Ascending aorta (tissue), 2 donors: Measurements from ENCODE around the gene MYO18A. TPM values are rescaled to one million over a fixed set of nuclear protein-coding genes. Genes with fewer than 3 reads are reported as not detected.

Experiments
- DNase-seq, 2 donors: peaks; one replicate each; pipeline ENCODE4 v3.0.0-alpha.2; 2019; ENCODE audit warnings: low spot score in 2 of 2
- H3K27ac ChIP-seq, 2 donors: fragments of 200-600 bp; sonication (generic); one replicate each; pipeline ENCODE4 v1.5.1; 2016 to 2017; ENCODE audit warnings: mild to moderate bottlenecking in 1 of 2
- H3K27me3 ChIP-seq: fragments of 200-600 bp; sonication (generic); one replicate; pipeline ENCODE4 v1.5.1; 2017
- H3K36me3 ChIP-seq, 2 donors: fragments of 200-600 bp; sonication (generic); one replicate each; pipeline ENCODE4 v1.5.1; 2016
- H3K4me1 ChIP-seq, 2 donors: fragments of 200-600 bp; sonication (generic); one replicate each; pipeline ENCODE4 v1.5.1; 2016 to 2017; ENCODE audit warnings: mild to moderate bottlenecking in 1 of 2
- H3K4me3 ChIP-seq, 2 donors: fragments of 200-600 bp; sonication (generic); one replicate each; pipeline ENCODE4 v1.5.1; 2016 to 2017; ENCODE audit warnings: mild to moderate bottlenecking in 1 of 2
- H3K9me3 ChIP-seq, 2 donors: fragments of 200-600 bp; sonication (generic); one replicate each; pipeline ENCODE4 v1.5.1; 2016
- intact Hi-C: fragments of 100-400 bp; cut with DNase I; formaldehyde crosslinking; loops from one replicate; pipeline ENCODE4 v1.15.1; 2023
- total RNA-seq: library from RNA; depleted of rRNA; stranded (reverse); fragments of >200 nt; gene quantifications from one replicate; pipeline ENCODE4 v1.1.0, GENCODE V29; 2016
- TF ChIP-seq, protein P1 (sequence below), 3 experiments: fragments of 200-600 bp in 2 of 3; fragments of 450-650 bp in 1 of 3; sonication (generic) in 2 of 3; IDR thresholded peaks; one replicate each; pipeline ENCODE4 v1.5.1; 2016 to 2019; ENCODE audit warnings: antibody characterized with exemption in 3 of 3, mild to moderate bottlenecking in 1 of 3, moderate library complexity in 1 of 3

MYO18A gene
- total RNA-seq, 1 donor from 2014 or later: 185 TPM

DNA sequence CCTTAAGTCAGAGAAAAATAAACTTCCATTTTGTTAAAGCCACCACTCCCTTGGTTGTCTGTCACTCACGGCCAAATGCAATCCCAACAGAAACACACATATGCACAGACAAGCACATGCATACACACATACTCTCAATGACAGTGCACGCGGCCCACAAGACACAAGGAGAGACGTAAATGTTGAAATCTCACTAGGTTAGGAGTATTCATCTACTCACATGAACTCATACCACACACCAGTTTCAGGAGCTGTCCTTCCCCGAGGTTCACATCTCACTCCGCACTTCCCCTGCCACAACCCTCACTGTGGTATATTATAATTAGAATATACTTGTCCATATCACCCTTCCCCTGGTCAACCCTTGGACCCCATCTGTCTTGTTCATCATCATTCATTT, 36.0 kb upstream of the MYO18A start:
- Histone ChIP-seq H3K27me3 (no peaks in the 10 kb centered on the region), H3K27ac (no peak overlapping the region), H3K9me3 (no peaks in the 10 kb centered on the region), H3K4me3 (no peak overlapping the region), H3K36me3 (no peaks in the 10 kb centered on the region), H3K4me1 (peaks cover 3 to 10% of the 10 kb centered on the region in 2 donors)
- intact Hi-C loops: no loop called here
- no peak for DNase-seq
- TF ChIP-seq, protein P1, sequence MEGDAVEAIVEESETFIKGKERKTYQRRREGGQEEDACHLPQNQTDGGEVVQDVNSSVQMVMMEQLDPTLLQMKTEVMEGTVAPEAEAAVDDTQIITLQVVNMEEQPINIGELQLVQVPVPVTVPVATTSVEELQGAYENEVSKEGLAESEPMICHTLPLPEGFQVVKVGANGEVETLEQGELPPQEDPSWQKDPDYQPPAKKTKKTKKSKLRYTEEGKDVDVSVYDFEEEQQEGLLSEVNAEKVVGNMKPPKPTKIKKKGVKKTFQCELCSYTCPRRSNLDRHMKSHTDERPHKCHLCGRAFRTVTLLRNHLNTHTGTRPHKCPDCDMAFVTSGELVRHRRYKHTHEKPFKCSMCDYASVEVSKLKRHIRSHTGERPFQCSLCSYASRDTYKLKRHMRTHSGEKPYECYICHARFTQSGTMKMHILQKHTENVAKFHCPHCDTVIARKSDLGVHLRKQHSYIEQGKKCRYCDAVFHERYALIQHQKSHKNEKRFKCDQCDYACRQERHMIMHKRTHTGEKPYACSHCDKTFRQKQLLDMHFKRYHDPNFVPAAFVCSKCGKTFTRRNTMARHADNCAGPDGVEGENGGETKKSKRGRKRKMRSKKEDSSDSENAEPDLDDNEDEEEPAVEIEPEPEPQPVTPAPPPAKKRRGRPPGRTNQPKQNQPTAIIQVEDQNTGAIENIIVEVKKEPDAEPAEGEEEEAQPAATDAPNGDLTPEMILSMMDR (IDR thresholded peaks at IDR 0.05): no peak

DNA sequence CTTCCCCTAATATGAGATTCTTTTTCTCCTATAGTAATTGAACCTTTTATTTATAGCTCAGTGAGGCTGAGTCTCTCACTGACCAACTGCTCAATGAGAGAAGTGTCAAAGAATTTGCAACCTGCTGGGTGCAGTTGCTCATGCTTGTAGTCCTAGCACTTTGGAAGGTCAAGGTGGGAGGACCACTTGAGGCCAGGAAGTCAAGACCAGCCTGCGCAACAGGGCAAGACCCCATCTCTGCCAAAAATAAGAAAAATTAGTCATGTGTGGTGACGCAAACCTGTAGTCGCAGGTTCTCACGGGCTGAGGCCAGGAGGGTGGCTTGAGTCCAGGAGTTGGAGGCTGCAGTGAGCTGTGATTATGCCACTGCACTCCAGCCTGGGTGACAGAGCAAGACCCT, 35.5 kb upstream of the MYO18A start:
- intact Hi-C loops: no loop called here
- peak in 1 of 2 donors; percentile 76 for DNase-seq
- Histone ChIP-seq H3K27ac (no peak overlapping the region), H3K4me1 (peaks cover 3 to 10% of the 10 kb centered on the region in 2 donors), H3K27me3 (no peaks in the 10 kb centered on the region), H3K9me3 (no peaks in the 10 kb centered on the region), H3K4me3 (no peak overlapping the region), H3K36me3 (no peaks in the 10 kb centered on the region)
- TF ChIP-seq, protein P1 (IDR thresholded peaks at IDR 0.05): no peak

DNA sequence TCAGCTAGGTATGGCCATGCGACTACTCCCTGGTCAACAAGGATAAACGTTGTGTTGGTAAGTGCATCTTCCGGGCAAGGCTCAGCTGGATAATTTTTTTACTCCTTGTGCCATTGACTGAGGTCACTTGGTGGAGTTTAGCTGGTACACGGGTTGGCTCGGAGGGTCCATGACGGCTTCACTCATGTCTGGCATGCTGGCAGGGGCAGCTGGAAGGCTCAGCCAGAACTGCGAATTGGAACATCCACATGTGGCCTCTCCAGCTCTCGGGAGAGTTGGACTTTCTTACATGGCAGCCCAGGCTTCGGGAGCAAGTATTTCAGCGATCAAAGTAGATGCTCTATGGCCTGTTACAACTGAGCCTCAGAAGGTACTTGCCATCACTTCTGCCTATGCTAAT, 35.0 kb upstream of the MYO18A start:
- intact Hi-C loops: no loop called here

DNA sequence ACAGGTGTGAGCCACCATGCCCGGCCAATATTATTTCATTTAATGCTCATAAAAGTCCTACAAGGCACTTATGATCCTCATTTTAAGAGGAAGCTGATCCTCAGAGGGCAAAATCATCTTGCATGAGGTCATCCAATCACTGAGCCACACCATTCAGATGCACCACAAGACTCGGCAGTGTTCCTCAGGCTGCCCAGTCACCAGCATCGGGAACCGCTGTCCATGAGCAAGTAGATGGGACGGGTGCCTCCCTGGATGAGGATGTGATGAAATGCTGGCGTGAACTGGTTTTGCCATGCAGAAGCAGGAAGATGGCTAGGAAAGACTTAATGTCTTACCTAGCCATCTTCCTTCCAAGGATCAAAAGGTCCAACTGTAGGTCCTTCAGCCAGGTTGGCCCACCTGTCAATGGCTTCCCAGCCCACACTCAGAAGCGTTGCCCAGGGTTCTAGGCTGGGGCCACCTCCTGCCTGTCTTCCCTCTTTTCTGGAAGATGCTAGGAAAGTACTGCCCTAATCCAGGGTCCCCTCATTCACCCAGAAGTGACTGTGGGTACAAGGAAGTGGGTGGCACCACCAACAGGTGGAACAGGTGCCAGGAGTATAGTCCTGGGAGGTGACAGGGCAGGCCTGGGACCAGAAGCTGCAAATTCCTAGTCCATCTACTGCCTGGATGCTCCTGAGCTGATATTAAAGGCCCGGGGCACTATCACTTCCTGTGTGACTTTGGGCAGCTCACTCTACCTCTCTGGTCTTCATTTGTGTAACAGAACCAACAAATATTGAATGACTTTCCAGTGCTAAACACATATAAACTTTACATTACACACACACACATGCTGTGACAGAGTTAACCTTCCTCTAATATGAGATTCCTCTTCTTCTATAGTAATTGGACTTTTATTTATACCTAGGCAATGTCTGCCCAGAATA, 34.3 kb upstream of the MYO18A start:
- DNase-seq: peak in 1 of 2 donors; percentile 67
- H3K36me3 ChIP-seq: no peaks in the 10 kb centered on the region
- peaks cover 3 to 10% of the 10 kb centered on the region in 2 donors for H3K4me1 ChIP-seq
- no peak overlapping the region for H3K27ac ChIP-seq
- no peaks in the 10 kb centered on the region for H3K9me3 ChIP-seq
- intact Hi-C loops: no loop called here
- no peak overlapping the region for H3K4me3 ChIP-seq
- TF ChIP-seq, protein P1 (IDR thresholded peaks at IDR 0.05): no peak
- H3K27me3 ChIP-seq: no peaks in the 10 kb centered on the region

More for the DNA sequence above, 35.0 kb upstream of the MYO18A start:
- Histone ChIP-seq H3K4me3 (no peak overlapping the region), H3K27ac (no peak overlapping the region), H3K9me3 (no peaks in the 10 kb centered on the region), H3K4me1 (peaks cover 3 to 10% of the 10 kb centered on the region in 2 donors), H3K27me3 (no peaks in the 10 kb centered on the region), H3K36me3 (no peaks in the 10 kb centered on the region)
- no peak for DNase-seq
- TF ChIP-seq, protein P1 (IDR thresholded peaks at IDR 0.05): no peak

DNA sequence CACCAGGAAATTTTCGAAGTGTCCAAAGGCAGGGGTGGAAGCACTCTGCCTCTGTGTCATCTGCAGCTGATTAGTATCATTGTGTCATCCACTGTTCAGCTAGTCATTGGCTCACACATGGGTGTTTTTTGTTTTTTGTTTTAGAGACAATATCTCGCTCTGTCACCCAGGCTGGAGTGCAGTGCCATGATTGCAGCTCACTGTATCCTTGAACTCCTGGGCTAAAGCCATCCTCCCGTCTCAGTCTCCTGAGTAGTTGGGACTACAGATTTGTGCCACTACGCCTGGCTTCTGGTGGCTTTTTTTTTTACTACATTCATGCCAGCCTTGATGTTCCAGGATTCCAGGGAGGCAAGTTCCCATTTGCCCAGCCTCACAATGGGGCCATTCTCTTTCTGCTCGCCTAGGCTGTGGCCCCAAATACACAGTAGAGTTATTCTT, 32.5 kb upstream of the MYO18A start:
- no peak for DNase-seq
- intact Hi-C loops: no loop called here

More for the DNA sequence above, 32.5 kb upstream of the MYO18A start:
- TF ChIP-seq, protein P1 (IDR thresholded peaks at IDR 0.05): no peak
- H3K27ac ChIP-seq: no peak overlapping the region
- no peak overlapping the region for H3K4me3 ChIP-seq
- H3K9me3 ChIP-seq: no peaks in the 10 kb centered on the region
- no peaks in the 10 kb centered on the region for H3K36me3 ChIP-seq
- H3K4me1 ChIP-seq: peaks cover 0 to 6% of the 10 kb centered on the region in 2 donors
- H3K27me3 ChIP-seq: no peaks in the 10 kb centered on the region
